GM18873 (cell line): ENCODE measurements around the gene UTP4.
"Not testable (repeated sequence)": the region's sequence is repeated elsewhere in the genome, so short reads cannot be mapped to it uniquely, and the experiment has no call there.

Source experiments
- ATAC-seq: cut with Tn5 transposase; IDR thresholded peaks from one replicate; pipeline ENCODE4 v1.9.1; 2021; ENCODE audit warnings: mild to moderate bottlenecking, moderate library complexity, moderate number of reproducible peaks; ENCODE audit not compliant: unreplicated experiment, low FRiP score

The UTP4 gene

DNA sequence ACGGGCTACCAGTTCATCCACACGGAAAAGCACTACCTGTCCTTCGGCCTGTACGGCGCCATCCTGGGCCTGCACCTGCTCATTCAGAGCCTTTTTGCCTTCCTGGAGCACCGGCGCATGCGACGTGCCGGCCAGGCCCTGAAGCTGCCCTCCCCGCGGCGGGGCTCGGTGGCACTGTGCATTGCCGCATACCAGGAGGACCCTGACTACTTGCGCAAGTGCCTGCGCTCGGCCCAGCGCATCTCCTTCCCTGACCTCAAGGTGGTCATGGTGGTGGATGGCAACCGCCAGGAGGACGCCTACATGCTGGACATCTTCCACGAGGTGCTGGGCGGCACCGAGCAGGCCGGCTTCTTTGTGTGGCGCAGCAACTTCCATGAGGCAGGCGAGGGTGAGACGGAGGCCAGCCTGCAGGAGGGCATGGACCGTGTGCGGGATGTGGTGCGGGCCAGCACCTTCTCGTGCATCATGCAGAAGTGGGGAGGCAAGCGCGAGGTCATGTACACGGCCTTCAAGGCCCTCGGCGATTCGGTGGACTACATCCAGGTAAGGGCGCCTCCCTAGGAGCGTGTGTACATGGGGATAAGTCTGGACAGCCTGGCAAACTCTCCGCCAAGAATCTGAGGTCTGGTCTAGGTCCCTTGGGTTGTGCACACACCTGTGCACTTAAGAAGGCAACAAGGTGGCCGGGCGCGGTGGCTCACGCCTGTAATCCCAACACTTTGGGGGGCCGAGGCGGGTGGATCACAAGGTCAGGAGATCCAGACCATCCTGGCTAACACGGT is 22.8 kb upstream of the UTP4 start:
- no peak for ATAC-seq

DNA sequence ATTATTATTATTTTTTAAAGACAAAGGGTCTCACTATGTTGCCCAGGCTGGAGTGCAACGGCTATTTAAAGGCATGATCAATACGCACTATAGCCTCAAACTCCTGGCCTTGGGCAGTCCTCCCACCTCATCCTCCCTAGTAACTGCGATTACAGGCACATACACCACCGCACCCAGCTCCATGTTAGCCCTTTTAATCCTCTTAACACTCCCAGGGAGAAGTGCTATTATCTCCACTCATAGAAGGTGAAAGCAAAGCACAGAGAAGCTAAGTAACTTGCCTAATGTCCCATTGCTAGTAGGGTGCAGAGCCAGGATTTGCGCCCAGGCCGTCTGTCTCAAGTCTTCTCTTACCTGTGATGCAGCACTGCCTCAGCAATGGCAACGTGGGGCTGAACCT is 22.0 kb upstream of the UTP4 start:
- ATAC-seq: no peak

DNA sequence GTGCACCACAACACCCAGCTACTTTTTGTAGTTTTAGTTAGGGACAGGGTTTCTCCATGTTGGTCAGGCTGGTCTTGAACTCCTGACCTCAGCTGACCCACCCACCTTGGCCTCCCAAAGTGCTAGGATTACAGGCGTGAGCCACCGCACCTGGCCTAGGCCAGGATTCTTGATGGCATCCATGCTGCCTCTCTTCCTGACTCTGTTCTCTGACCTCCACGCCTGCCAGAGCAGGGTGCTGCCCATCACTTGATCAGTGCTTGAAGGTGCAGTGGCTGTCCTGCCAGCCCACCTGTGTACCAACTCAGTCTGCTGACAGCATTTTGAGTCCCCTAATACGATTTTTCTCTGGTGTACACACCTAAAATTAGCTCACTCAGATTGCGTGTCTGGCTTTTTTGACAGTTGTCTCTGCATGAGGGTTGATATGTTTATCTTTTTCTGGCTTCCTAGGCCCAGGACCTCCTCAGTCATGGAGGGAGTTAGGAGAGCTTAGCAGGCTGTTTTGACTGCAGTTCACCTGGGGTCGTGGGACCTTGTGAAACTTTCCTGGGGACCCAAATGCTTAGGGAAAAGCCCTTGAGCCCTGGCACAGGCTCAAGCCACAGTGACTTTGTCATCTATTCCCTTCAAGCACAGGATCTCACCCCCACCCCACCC is 21.1 kb upstream of the UTP4 start:
- ATAC-seq: no peak

DNA sequence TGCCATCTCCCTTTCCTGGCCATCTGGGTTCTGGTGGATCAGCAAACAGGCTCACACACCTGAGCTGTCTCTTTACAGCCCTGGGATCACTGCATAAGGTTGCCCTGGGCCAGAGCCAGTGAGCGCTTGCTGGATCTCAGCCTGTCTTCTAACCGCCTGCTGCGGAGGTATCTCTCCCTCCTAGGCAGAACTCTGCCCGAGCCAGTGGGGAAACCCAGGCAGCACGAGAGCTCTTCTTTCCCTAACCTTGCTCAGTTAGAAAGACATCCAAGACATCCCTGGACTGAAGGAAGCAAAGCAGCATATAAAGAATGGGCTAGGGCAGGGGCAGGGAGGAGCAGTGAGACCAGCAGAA is 20.6 kb upstream of the UTP4 start:
- no peak for ATAC-seq

DNA sequence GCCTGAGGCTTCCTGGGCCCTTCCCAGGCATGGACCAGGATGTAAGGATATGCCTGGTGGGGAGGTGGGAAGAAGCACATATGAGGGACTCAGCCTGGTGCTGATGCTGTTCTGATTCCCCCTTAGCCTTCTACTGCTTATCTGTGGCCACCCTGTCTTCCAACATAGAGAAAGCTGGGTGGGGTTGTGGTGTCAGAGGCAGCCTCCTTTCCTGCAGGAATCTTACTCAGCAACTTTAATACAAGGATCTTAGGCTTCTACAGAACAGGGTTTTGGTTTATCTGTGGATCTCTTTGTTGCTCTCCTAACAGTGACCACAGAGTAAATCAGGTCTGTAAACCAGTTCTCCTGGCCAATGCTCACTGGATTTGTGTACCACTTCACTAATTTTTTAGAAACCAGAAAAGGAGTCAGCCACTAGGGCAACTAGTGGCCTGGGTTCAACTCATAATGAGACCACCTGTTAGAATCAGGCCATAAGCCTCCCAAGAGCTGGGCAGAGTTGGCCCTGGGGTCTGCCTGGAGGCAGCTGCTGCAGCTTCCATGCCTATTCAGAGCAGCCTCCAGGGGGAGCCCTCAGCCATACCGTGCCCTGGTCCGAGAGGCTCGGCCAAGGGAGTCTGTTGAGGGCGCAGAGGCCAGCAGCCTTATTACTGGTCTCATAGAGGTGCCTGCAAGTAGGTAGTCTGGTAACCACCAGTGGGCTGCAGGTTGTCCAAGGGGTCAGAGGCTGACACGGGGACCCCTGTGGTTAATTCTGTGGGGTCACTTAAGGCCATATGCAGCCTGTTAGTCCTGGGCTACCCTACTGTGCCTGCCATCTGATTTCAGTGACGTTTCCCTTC is 19.9 kb upstream of the UTP4 start:
- no peak for ATAC-seq

DNA sequence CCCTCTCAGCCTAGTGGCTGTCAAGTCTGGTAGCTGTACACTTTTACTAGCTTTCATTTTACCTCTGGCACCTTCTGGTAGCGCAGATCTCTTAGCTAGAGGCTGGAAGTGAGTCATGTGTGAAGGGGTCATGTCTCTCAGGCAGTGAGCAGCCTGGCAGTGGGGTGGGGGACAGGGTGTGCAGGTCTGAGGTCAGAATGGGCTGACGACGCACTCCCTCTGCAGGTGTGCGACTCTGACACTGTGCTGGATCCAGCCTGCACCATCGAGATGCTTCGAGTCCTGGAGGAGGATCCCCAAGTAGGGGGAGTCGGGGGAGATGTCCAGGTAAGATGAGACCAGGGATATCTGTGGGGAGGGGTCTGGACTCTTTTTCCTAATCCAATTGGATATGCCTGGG is 19.2 kb upstream of the UTP4 start:
- no peak for ATAC-seq

DNA sequence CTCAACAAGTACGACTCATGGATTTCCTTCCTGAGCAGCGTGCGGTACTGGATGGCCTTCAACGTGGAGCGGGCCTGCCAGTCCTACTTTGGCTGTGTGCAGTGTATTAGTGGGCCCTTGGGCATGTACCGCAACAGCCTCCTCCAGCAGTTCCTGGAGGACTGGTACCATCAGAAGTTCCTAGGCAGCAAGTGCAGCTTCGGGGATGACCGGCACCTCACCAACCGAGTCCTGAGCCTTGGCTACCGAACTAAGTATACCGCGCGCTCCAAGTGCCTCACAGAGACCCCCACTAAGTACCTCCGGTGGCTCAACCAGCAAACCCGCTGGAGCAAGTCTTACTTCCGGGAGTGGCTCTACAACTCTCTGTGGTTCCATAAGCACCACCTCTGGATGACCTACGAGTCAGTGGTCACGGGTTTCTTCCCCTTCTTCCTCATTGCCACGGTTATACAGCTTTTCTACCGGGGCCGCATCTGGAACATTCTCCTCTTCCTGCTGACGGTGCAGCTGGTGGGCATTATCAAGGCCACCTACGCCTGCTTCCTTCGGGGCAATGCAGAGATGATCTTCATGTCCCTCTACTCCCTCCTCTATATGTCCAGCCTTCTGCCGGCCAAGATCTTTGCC is 18.0 kb upstream of the UTP4 start:
- no peak for ATAC-seq

DNA sequence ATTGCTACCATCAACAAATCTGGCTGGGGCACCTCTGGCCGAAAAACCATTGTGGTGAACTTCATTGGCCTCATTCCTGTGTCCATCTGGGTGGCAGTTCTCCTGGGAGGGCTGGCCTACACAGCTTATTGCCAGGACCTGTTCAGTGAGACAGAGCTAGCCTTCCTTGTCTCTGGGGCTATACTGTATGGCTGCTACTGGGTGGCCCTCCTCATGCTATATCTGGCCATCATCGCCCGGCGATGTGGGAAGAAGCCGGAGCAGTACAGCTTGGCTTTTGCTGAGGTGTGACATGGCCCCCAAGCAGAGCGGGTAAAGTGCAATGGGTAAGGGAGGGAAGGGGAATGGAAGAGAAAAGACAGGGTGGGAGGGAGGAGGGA is 17.5 kb upstream of the UTP4 start:
- ATAC-seq: no peak

DNA sequence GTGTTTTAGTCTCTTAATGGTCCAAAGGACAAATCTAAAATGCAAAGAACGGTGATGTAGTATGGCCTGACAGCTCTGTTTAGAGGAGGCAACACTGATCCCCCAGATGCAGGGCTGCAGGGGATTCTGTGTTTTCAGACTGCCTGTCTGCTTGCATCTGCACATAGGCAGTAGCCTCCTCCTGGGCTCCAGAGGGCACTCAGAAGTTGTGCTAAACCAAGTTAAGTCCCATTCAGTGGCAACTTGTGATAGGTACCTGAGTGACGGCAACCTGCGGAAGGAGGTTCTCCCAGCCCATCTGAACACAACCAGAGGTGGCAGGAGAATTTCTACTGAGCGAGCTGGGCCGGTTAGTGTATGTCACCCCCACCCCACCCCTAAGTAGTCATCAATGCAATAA is 17.1 kb upstream of the UTP4 start:
- no peak for ATAC-seq

DNA sequence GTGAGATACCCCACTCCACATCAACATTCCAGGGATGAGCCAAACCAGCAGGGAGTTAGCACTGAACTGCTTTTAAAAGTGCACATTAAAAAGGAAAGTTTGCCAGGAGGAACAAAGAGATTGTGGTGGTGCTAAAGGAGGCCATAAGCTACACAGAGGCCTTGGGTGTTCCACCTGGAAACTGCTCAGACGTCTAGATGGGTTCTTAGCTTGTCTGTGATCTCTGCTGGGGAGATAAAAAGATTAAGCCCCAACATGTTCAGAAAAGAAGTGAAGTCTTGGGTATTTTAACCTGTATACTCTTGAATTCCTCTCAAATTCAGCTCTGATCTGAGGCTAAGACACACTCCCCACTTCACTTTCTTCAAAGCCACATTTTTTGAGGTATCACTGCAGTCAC is 16.6 kb upstream of the UTP4 start:
- no peak for ATAC-seq

DNA sequence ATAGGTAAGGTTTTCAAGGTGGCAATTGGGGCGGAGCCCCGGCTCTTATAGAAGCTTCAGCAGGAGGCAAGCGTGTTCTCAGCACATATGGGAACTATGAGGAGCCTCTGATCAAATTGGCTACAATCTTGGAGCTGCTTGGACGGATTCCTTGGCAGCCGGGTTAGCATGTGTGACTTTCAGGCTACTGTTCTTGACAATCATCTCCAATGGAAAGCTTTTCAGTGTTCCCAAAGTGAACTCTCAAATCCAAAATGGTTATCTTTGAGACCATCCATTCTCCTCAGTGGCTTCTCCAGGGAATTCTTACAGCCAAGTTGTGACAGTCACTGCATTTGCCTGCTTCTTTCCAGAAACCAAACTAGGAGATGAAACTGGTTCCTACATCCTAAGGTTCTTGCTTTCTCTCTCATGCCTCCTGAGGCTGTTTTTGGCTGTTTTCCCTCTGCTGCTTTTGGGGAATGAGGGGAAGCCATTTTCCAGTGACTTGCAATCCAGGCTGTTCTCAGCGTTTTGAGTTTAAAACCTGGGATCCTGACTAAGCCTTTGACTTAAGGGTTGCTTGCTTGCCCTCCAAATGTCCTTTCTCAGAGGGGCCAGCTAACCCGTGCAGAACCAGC is 16.1 kb upstream of the UTP4 start:
- ATAC-seq: no peak

DNA sequence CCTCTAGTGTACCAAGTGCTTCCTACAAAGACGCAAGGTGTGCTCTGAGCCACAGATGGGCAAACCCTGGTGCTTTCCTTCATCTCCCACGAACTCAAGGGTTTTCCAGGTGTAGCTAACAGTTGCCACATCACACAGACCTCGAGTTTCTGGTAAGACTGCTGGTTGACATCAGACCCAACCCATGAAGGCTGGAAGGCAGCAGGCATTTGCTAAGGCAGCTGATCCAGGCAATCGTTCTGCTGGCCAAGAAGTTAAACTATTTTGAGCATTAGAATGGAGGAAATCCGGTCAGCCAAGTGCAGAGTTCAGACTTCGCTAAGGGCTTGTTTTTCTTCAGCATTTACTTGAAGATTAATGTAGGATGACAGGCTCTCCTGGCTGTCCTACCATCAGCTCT is 15.5 kb upstream of the UTP4 start:
- ATAC-seq: no peak

DNA sequence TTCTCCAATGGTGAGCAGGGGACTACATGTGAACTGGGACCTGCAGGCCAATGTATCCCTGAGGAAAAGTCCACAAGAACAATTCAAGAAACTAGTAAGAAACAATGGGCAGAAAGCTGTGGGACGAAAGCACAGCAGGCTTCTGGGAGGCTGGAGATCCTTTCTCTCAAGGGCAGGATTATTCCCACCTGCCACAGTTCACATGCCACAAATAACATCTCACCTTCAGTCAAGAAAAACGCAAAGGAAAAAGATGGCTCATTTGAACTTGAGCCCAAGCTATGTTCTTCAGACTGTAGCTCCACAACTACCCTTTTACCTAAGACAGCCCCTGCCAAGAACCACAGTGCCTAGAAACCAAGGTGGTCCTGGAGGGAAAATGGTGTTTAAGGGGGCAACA is 14.0 kb upstream of the UTP4 start:
- no peak for ATAC-seq

DNA sequence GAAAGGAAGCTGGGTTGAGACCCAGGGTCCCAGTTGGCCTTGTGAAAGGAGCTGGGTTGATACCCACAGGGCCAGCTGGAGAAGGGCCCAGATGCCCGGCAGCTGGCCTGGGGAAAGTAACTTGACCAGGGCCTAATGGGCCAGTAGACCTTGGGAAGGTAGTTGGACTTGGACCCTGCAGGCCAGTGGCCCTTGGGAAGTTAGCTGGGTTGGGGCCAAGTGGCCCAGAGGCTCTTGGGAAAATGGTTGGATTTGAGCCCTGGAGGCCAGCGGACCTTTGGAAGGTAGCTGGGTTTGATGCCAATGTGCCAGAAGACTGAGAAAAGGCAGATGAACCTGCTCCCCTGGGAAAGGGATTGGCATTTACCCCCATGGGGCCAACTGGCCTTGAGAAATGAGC is 13.5 kb upstream of the UTP4 start:
- no peak for ATAC-seq

DNA sequence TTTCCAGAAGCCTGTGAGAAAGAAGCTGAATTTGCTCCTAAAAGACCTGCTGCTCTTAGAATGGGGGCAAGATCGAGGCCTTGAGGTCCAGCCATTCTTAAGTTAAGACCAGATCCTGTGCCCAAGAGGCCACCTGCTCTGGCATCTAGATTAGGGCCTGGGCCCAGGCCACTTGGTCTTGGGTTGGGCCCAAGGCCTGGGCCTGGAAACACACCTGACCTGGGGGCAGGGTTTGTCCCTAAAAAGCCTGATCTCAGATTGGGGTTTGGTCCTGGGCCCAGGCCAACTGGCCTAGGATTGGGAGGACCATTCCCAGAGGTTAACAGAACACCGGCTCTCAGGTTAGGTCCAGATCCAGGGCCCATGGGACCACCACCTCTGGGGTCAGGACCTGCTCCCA is 12.9 kb upstream of the UTP4 start:
- no peak for ATAC-seq

DNA sequence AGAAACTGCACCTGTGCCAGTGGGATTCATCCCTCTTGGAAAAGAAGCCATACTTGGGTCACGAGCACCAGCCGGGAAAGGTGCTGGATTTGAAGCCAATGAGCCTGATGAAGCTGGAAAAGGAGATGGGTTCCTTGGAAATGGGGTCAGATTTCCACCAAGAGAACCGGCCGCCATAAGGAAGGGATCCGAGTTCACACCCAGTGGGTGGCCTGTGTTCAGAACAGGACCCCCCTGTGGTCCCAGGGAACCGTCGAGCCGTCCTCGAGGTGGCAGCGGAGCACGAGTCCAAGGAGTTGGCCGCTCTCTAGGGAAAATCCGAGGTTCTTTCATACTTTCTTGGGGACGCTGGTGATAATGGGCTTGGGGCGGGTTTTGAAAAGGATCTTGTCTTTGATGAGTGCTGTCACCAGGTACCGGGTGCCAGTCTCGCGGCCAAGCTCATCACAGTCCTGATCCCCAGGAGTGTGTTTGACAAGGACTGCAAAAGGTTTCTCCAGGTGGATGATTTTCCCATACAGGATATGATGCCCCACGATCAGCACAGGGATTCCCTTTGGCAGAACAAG is 12.3 kb upstream of the UTP4 start:
- no peak for ATAC-seq

DNA sequence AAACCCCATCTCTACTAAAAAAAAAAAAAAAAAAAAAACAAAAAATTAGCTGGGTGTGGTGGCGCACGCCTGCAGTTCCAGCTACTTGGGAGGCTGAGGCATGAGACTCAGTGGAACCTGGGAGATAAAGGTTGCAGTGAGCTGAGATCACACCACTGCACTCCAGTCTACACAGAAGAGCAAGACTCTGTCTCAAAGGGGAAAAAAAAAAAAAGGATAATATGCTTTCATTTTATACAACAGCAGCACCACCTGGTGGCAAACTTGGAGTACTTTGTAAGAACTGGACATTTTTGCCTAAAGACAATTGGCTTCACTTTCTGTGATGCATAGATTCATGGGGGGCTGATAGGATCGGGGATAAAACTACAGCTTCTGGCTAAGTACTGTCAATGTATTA is 8.5 kb upstream of the UTP4 start:
- ATAC-seq: no peak

DNA sequence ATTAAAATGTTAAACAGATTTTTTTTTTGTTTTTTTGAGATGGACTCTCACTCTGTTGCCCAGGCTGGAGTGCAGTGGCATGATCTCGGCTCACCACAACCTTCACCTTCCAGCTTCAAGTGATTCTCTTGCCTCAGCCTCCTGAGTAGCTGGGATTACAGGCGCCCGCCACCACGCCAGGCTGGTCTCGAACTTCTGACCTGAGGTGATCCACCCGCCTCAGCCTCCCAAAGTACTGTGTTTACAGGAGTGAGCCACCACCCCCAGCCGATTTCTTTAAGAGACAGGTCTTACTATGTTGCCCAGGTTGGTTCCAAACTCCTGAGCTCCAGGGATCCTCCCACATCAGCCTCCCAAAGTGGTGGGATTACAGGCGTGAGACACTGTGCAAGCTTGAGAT is 8.0 kb upstream of the UTP4 start:
- ATAC-seq: not testable (repeated sequence)

DNA sequence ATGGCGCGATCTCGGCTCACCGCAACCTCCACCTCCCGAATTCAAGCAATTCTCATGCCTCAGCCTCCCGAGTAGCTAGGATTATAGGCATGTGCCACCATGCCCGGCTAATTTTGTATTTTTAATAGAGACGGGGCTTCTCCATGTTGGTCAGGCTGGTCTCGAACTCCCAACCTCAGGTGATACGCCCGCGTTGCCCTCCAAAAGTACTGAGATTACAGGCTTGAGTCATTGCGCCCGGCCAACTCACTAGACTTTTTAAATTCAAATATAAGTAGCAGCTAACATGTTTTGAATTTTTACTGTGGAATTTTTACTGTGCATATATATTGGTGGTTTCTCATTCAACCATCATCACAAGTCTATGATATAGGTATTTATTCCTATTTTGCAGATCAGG is 7.5 kb upstream of the UTP4 start:
- not testable (repeated sequence) for ATAC-seq

DNA sequence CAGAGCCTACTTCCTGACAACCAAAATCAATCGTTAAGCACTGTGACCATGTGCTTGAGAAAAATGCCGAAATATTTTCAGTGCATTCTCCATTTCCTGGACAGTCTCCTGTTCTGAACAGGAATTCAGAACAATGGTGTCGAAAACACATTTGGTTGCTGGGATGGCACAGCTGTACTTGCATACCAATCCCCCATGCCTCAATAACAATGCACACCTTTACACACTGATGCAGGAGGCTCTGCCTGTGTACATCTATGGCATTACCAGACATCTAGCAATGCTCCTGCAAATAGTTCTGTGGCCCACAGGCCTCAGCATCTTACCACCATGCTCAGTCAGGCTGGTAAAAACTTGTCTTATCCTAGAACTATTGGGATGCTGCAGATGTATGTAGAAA is 6.2 kb upstream of the UTP4 start:
- ATAC-seq: no peak
